HCT116 (cell line): ENCODE measurements around the gene FAM50A. TPM values are rescaled to one million over a fixed set of nuclear protein-coding genes. Genes with fewer than 3 reads are reported as not detected.
A peak's percentile ranks its signal among the peaks of the same experiment; 100 is the strongest.

ENCODE experiments used
- ATAC-seq: fragments of 200-7000 bp; cut with Tn5 transposase; 2 replicates; pipeline ENCODE4 v1.9.1; 2020; ENCODE audit warnings: mild to moderate bottlenecking, moderate library complexity
- BruUV-seq: library from RNA; stranded (reverse); fragments of 400-500 nt; replicated peaks from 2 replicates; lab custom pipeline; 2021; lab: Mats Ljungman, UMichigan
- CTCF ChIA-PET: fragments of 300-600 bp; sonication (Branson Sonifier 250); formaldehyde crosslinking; loops from one replicate; lab custom pipeline; 2021; ENCODE audit warnings: antibody characterized with exemption; lab: Charles Lee
- POLR2A ChIA-PET: fragments of 300-600, 350-600 bp; sonication (Branson Sonifier 250); formaldehyde crosslinking; loops from one replicate; lab custom pipeline; 2021; ENCODE audit warnings: antibody characterized with exemption; lab: Charles Lee
- RAD21 ChIA-PET, 2 experiments: fragments of 300-600 bp; sonication (Branson Sonifier 250); formaldehyde crosslinking; loops; one replicate each; lab custom pipeline; 2023; ENCODE audit warnings: low total read pairs in 2 of 2; ENCODE audit not compliant: uncharacterized antibody in 2 of 2, unreplicated experiment in 2 of 2, low non-redundant PET in 1 of 2; lab: Charles Lee
- DNase-seq: peaks from one replicate; pipeline ENCODE4 v3.0.0-alpha.2; 2010; ENCODE audit warnings: low read depth, low spot score
- H2AFZ ChIP-seq: fragments of 200-600 bp; shearing (Covaris generic), sonication (generic); 2 replicates; pipeline ENCODE4 v1.6.1; 2017; ENCODE audit warnings: low read depth, mixed run types, mixed read lengths, antibody characterized with exemption, low read length; ENCODE audit not compliant: poor library complexity, severe bottlenecking
- H3K27ac ChIP-seq: 2 replicates; pipeline ENCODE4 v1.5.1; 2012; ENCODE audit warnings: low read depth, low read length
- H3K27me3 ChIP-seq: fragments of 200-600 bp; sonication (generic); 2 replicates; pipeline ENCODE4 v1.6.1; 2016; ENCODE audit warnings: mixed run types, low read length, mixed read lengths; ENCODE audit not compliant: insufficient read depth
- H3K36me3 ChIP-seq, 2 experiments: fragments of 200-500 bp in 1 of 2; fragments of 200-600 bp in 1 of 2; sonication (Bioruptor generic) in 1 of 2; sonication (generic) in 1 of 2; 2 replicates each; pipeline versions ENCODE4 v1.5.1 to v1.6.1; 2014 to 2016; ENCODE audit warnings: low read length in 2 of 2, inconsistent platforms in 1 of 2, mixed read lengths in 1 of 2, mixed run types in 1 of 2; ENCODE audit not compliant: insufficient read depth in 2 of 2, control insufficient read depth in 1 of 2
- H3K4me1 ChIP-seq, 2 experiments: fragments of 200-600 bp in 1 of 2; sonication (generic) in 1 of 2; 2 replicates each; pipeline versions ENCODE4 v1.5.1 to v1.6.1; 2012 to 2017; ENCODE audit warnings: low read length in 2 of 2, inconsistent platforms in 1 of 2, mild to moderate bottlenecking in 1 of 2, mixed read lengths in 1 of 2, mixed run types in 1 of 2, moderate library complexity in 1 of 2; ENCODE audit not compliant: insufficient read depth in 2 of 2, control insufficient read depth in 1 of 2
- H3K4me2 ChIP-seq: fragments of 200-600 bp; sonication (generic); 2 replicates; pipeline ENCODE4 v1.6.1; 2017; ENCODE audit warnings: mixed run types, low read length, mixed read lengths
- H3K4me3 ChIP-seq, 2 experiments: fragments of 200-600 bp in 1 of 2; sonication (generic) in 1 of 2; replicated peaks in 1 of 2; 2 replicates each; pipeline ENCODE4 v1.5.1; 2011 to 2016; ENCODE audit warnings: low read length in 2 of 2, control low read depth in 1 of 2, low read depth in 1 of 2, mild to moderate bottlenecking in 1 of 2, mixed read lengths in 1 of 2, mixed run types in 1 of 2
- H3K79me2 ChIP-seq: fragments of 200-600 bp; sonication (generic); 2 replicates; pipeline ENCODE4 v1.6.1; 2017; ENCODE audit warnings: mild to moderate bottlenecking, mixed run types, low read length, moderate library complexity, mixed read lengths; ENCODE audit not compliant: insufficient read depth
- H3K9ac ChIP-seq: fragments of 200-600 bp; sonication (generic); 2 replicates; pipeline ENCODE4 v1.6.1; 2016; ENCODE audit warnings: low read length, mixed read lengths
- H3K9me2 ChIP-seq: fragments of 200-600 bp; sonication (generic), shearing (Covaris generic); 2 replicates; pipeline ENCODE4 v1.6.1; 2017; ENCODE audit warnings: mixed run types, mild to moderate bottlenecking, moderate library complexity; ENCODE audit not compliant: insufficient read depth
- H3K9me3 ChIP-seq, 2 experiments: fragments of 200-500 bp in 1 of 2; fragments of 200-600 bp in 1 of 2; sonication (Bioruptor generic) in 1 of 2; sonication (generic) in 1 of 2; 2 replicates each; pipeline ENCODE4 v1.6.1; 2014 to 2017; ENCODE audit warnings: low read length in 2 of 2, mixed read lengths in 2 of 2, inconsistent platforms in 1 of 2, low read depth in 1 of 2, mild to moderate bottlenecking in 1 of 2, mixed run types in 1 of 2, moderate library complexity in 1 of 2; ENCODE audit not compliant: control insufficient read depth in 1 of 2, insufficient read depth in 1 of 2
- H4K20me1 ChIP-seq: fragments of 200-600 bp; sonication (generic), shearing (Covaris generic); 2 replicates; pipeline ENCODE4 v1.6.1; 2017; ENCODE audit warnings: mixed run types, mild to moderate bottlenecking, moderate library complexity; ENCODE audit not compliant: insufficient read depth
- CEBPB ChIP-seq: IDR thresholded peaks from 2 replicates; pipeline ENCODE4 v1.6.1; 2012; ENCODE audit warnings: low read depth
- REST ChIP-seq: IDR thresholded peaks from 2 replicates; pipeline ENCODE4 v1.6.1; 2012; ENCODE audit warnings: low read depth
- intact Hi-C: fragments of 100-400 bp; cut with micrococcal nuclease; formaldehyde crosslinking; loops from 2 replicates; pipeline ENCODE4 v1.10.0; 2022
- total RNA-seq: library from RNA; stranded (reverse); gene quantifications from one replicate; pipeline ENCODE4 v1.2.1, GENCODE V29; 2021; ENCODE audit not compliant: unreplicated experiment

The FAM50A gene
- total RNA-seq, 1 experiment from 2014 or later: 46.5 TPM

- ChIA-PET POLR2A (no interaction called here), CTCF (no interaction called here), RAD21 (no interaction called here)
- intact Hi-C loops: no loop called here
- Histone ChIP-seq H3K4me2 (peak overlapping the region; percentile 74; the same call in 1 of the 2 replicates), H3K4me3 (no peak overlapping the region; a peak in 1 of 4 replicates), H3K27me3 (no peaks in the 10 kb centered on the region), H3K9me3 (no peaks in the 10 kb centered on the region), H3K36me3 (peaks cover 0 to 10% of the 10 kb centered on the region in 2 experiments; a peak in 1 of 4 replicates), H3K9ac (no peak overlapping the region), H3K9me2 (no peaks in the 10 kb centered on the region), H3K79me2 (peaks cover 15% of the 10 kb centered on the region), H4K20me1 (no peaks in the 10 kb centered on the region), H3K27ac (peak overlapping the region; percentile 26; the same call in 1 of the 2 replicates), H3K4me1 (peaks cover 9 to 32% of the 10 kb centered on the region in 2 experiments), H2AFZ (no peak overlapping the region)
- no peak for ATAC-seq
- BruUV-seq: no TSS peak
- TF ChIP-seq CEBPB (no peak), REST (no peak)
- DNase-seq: no peak
These were observed 40.6 kb downstream of the FAM50A start for GRCh38 chrX:154484255-154485149.
